ENCODE measurements around the gene PPP6R1.

The PPP6R1 gene

GRCh38 chr19:55257461-55258420, 1.1 kb downstream of the PPP6R1 start:
- DNase-seq = no peak

GRCh38 chr19:55256562-55257460, 2.0 kb downstream of the PPP6R1 start:
- DNase-seq = no peak

- DNase-seq = no peak
Measured at GRCh38 chr19:55255618-55256423, 3.0 kb downstream of the PPP6R1 start.

GRCh38 chr19:55254625-55254977, 4.2 kb downstream of the PPP6R1 start:
- DNase-seq = no peak

GRCh38 chr19:55253842-55254624, 4.8 kb downstream of the PPP6R1 start:
- DNase-seq = no peak

- DNase-seq = no peak
Measured at GRCh38 chr19:55252760-55253663, 5.8 kb downstream of the PPP6R1 start.

- no peak for DNase-seq
Measured at GRCh38 chr19:55251341-55252081, 7.3 kb downstream of the PPP6R1 start.

- no peak for DNase-seq
Measured at GRCh38 chr19:55250262-55251036, 8.4 kb downstream of the PPP6R1 start.

- DNase-seq = no peak
Measured at GRCh38 chr19:55249841-55250240, 9.0 kb downstream of the PPP6R1 start.

- no peak for DNase-seq
Measured at GRCh38 chr19:55248704-55249103, 10.1 kb downstream of the PPP6R1 start.

GRCh38 chr19:55248166-55248675, 10.6 kb downstream of the PPP6R1 start:
- no peak for DNase-seq

GRCh38 chr19:55247621-55248099, 11.2 kb downstream of the PPP6R1 start:
- no peak for DNase-seq

- no peak for DNase-seq
Measured at GRCh38 chr19:55246462-55247451, 12.1 kb downstream of the PPP6R1 start.

- no peak for DNase-seq
Measured at GRCh38 chr19:55245236-55245904, 13.4 kb downstream of the PPP6R1 start.

GRCh38 chr19:55244004-55244680, 14.7 kb downstream of the PPP6R1 start:
- no peak for DNase-seq

GRCh38 chr19:55242517-55242916, 16.3 kb downstream of the PPP6R1 start:
- DNase-seq = no peak

Measured in cerebellar nuclear complex (tissue), 1 donor.